HEK293 (cell line): ENCODE data around the gene PTCD1.

Experiments used
- CTCF ChIA-PET: fragments of 350-600 bp; formaldehyde crosslinking; extraction: SDS; loops from one replicate; lab custom pipeline; 2021; ENCODE audit warnings: antibody characterized with exemption; lab: Yijun Ruan, JAX
- POLR2A ChIA-PET: fragments of 300-600 bp; formaldehyde crosslinking; extraction: SDS; loops from one replicate; lab custom pipeline; 2020; ENCODE audit warnings: antibody characterized with exemption, inconsistent platforms; lab: Yijun Ruan, JAX
- H3K27ac ChIP-seq: fragments of 200-500 bp; sonication (Bioruptor generic); 2 replicates; pipeline ENCODE4 v1.5.1; 2014; ENCODE audit warnings: low read depth, low read length, control low read depth, inconsistent platforms; ENCODE audit errors: extremely low read depth
- H3K36me3 ChIP-seq, 2 experiments: fragments of 200-500 bp in 1 of 2; sonication (Bioruptor generic) in 1 of 2; 1 replicate in 1 of 2; 2 replicates in 1 of 2; pipeline ENCODE4 v1.5.1; 2014 to 2017; ENCODE audit warnings: inconsistent platforms in 2 of 2, low read length in 2 of 2; ENCODE audit not compliant: control insufficient read depth in 2 of 2, insufficient read depth in 1 of 2
- H3K4me1 ChIP-seq: fragments of 200-500 bp; sonication (Bioruptor generic); 2 replicates; pipeline ENCODE4 v1.5.1; 2014; ENCODE audit warnings: mild to moderate bottlenecking, low read length, inconsistent platforms; ENCODE audit not compliant: control insufficient read depth, insufficient read depth
- H3K4me3 ChIP-seq: 2 replicates; pipeline ENCODE4 v1.5.1; 2011; ENCODE audit warnings: low read depth, mild to moderate bottlenecking, control low read depth, low read length, moderate library complexity
- H3K9me3 ChIP-seq: fragments of 200-500 bp; sonication (Bioruptor generic); 2 replicates; pipeline ENCODE4 v1.5.1; 2014; ENCODE audit warnings: low read depth, low read length, inconsistent platforms; ENCODE audit not compliant: control insufficient read depth, insufficient read depth
- GLIS1 ChIP-seq: fragments of 450-650 bp; formaldehyde crosslinking; IDR thresholded peaks from 2 replicates; pipeline ENCODE4 v1.5.1; 2016; ENCODE audit warnings: missing biosample characterization, missing genetic modification characterization
- KLF10 ChIP-seq: fragments of 450-650 bp; IDR thresholded peaks from 2 replicates; pipeline ENCODE4 v1.5.1; 2018; ENCODE audit warnings: missing biosample characterization, mild to moderate bottlenecking, missing genetic modification characterization
- TRIM28 ChIP-seq: IDR thresholded peaks from 2 replicates; pipeline ENCODE4 v1.6.1; 2011; ENCODE audit warnings: low read length, control low read depth, borderline replicate concordance
- ZBTB10 ChIP-seq: fragments of 450-650 bp; formaldehyde crosslinking; IDR thresholded peaks from 2 replicates; pipeline ENCODE4 v1.5.1; 2016; ENCODE audit warnings: missing biosample characterization, missing genetic modification characterization
- ZNF121 ChIP-seq: fragments of 450-650 bp; formaldehyde crosslinking; IDR thresholded peaks from 2 replicates; pipeline ENCODE4 v1.5.1; 2016; ENCODE audit warnings: missing biosample characterization, missing genetic modification characterization
- ZNF157 ChIP-seq: fragments of 450-650 bp; formaldehyde crosslinking; IDR thresholded peaks from 2 replicates; pipeline ENCODE4 v1.5.1; 2016; ENCODE audit warnings: missing biosample characterization, missing genetic modification characterization
- ZNF24 ChIP-seq: fragments of 450-650 bp; formaldehyde crosslinking; IDR thresholded peaks from 2 replicates; pipeline ENCODE4 v1.5.1; 2016; ENCODE audit warnings: missing biosample characterization, missing genetic modification characterization
- ZNF324 ChIP-seq: fragments of 450-650 bp; formaldehyde crosslinking; IDR thresholded peaks from 2 replicates; pipeline ENCODE4 v1.5.1; 2016; ENCODE audit warnings: missing biosample characterization, missing genetic modification characterization
- ZNF549 ChIP-seq: fragments of 450-650 bp; IDR thresholded peaks from 2 replicates; pipeline ENCODE4 v1.5.1; 2018; ENCODE audit warnings: missing biosample characterization, missing genetic modification characterization, mild to moderate bottlenecking, inconsistent platforms, moderate library complexity
- ZNF600 ChIP-seq: fragments of 450-650 bp; formaldehyde crosslinking; IDR thresholded peaks from 2 replicates; pipeline ENCODE4 v1.5.1; 2016; ENCODE audit warnings: missing biosample characterization, missing genetic modification characterization
- ZNF626 ChIP-seq: fragments of 450-650 bp; sonication (Bioruptor Pico); formaldehyde crosslinking; IDR thresholded peaks from 2 replicates; pipeline ENCODE4 v1.5.1; 2018; ENCODE audit warnings: missing biosample characterization, missing genetic modification characterization, inconsistent platforms
- ZNF654 ChIP-seq: fragments of 450-650 bp; formaldehyde crosslinking; IDR thresholded peaks from 2 replicates; pipeline ENCODE4 v1.5.1; 2016; ENCODE audit warnings: low read depth, missing biosample characterization, missing genetic modification characterization
- ZNF670 ChIP-seq: fragments of 450-650 bp; formaldehyde crosslinking; IDR thresholded peaks from 2 replicates; pipeline ENCODE4 v1.5.1; 2016; ENCODE audit warnings: missing biosample characterization, missing genetic modification characterization, low read depth
- ZNF707 ChIP-seq: fragments of 450-650 bp; formaldehyde crosslinking; IDR thresholded peaks from 2 replicates; pipeline ENCODE4 v1.5.1; 2016; ENCODE audit warnings: missing biosample characterization, missing genetic modification characterization
- ZNF843 ChIP-seq: fragments of 450-650 bp; formaldehyde crosslinking; IDR thresholded peaks from 2 replicates; pipeline ENCODE4 v1.5.1; 2016; ENCODE audit warnings: missing biosample characterization, missing genetic modification characterization
- TF ChIP-seq, protein P1 (sequence below): fragments of 450-650 bp; formaldehyde crosslinking; IDR thresholded peaks from 2 replicates; pipeline ENCODE4 v1.5.1; 2016; ENCODE audit warnings: missing biosample characterization, missing genetic modification characterization
- TF ChIP-seq, protein P2 (sequence below): fragments of 450-650 bp; formaldehyde crosslinking; IDR thresholded peaks from 2 replicates; pipeline ENCODE4 v1.5.0; 2017; ENCODE audit warnings: missing biosample characterization, missing genetic modification characterization, borderline replicate concordance
- TF ChIP-seq, protein P3 (sequence below): fragments of 450-650 bp; formaldehyde crosslinking; IDR thresholded peaks from 2 replicates; pipeline ENCODE4 v1.5.1; 2016; ENCODE audit warnings: missing biosample characterization, missing genetic modification characterization
- TF ChIP-seq, protein P4 (sequence below): fragments of 450-650 bp; formaldehyde crosslinking; IDR thresholded peaks from 2 replicates; pipeline ENCODE4 v1.5.1; 2016; ENCODE audit warnings: missing biosample characterization, missing genetic modification characterization

PTCD1 gene

DNA sequence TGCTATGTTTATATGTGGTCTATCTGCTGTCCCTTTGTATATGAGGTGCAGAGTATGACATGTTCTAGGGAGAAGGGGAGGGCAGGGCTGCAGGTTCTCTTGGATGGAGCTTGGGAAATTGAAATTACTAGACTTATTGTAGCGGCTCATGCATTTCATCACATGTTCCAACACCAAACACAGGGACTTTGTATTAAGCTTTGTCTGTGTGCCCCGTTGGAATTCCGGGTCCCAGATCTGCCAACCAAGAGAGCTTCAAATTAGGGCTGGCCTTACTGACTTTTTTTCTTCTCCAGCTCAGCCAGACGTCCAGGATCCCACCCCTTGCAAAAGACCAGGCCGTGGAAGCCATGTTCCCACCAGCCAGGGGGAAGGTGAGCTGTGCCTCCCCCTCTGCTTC lies 37.5 kb upstream of the PTCD1 start:
- ChIA-PET CTCF (interaction anchor here (0.9 kb wide), 1 partner anchor 51 kb away, joined by 3 read pairs; no protein-coding TSS in a partner anchor), POLR2A (interaction anchor here (1.1 to 1.2 kb wide), 2 partner anchors 10 to 24 kb away, joined by 4 to 7 read pairs; partner anchors contain the start of genes ATP5MF and ZNF394)
- no peak for TF ChIP-seq ZNF707
- no peak for TF ChIP-seq TRIM28
- TF ChIP-seq ZNF670: no peak

GRCh38 chr7:99473315-99473596 lies 34.7 kb upstream of the PTCD1 start:
- POLR2A ChIA-PET: interaction anchor here (0.6 to 1.7 kb wide), 3 partner anchors 27 to 142 kb away, joined by 3 to 8 read pairs (median 6); partner anchors contain the start of genes ZKSCAN5 and ZNF394
- peaks cover 0 to 18% of the 10 kb centered on the region in 2 experiments; a peak in 2 of 3 replicates for H3K36me3 ChIP-seq

More for the DNA sequence above, 37.5 kb upstream of the PTCD1 start:
- Histone ChIP-seq H3K36me3 (peaks cover 5 to 45% of the 10 kb centered on the region in 2 experiments), H3K4me1 (no peaks in the 10 kb centered on the region), H3K4me3 (no peak overlapping the region), H3K27ac (no peak overlapping the region), H3K9me3 (no peaks in the 10 kb centered on the region)

More at GRCh38 chr7:99473315-99473596, 34.7 kb upstream of the PTCD1 start:
- Histone ChIP-seq H3K4me3 (peak overlapping the region; percentile 85), H3K9me3 (no peaks in the 10 kb centered on the region), H3K27ac (peak overlapping the region; percentile 57), H3K4me1 (no peaks in the 10 kb centered on the region)
- TF ChIP-seq, protein P1, sequence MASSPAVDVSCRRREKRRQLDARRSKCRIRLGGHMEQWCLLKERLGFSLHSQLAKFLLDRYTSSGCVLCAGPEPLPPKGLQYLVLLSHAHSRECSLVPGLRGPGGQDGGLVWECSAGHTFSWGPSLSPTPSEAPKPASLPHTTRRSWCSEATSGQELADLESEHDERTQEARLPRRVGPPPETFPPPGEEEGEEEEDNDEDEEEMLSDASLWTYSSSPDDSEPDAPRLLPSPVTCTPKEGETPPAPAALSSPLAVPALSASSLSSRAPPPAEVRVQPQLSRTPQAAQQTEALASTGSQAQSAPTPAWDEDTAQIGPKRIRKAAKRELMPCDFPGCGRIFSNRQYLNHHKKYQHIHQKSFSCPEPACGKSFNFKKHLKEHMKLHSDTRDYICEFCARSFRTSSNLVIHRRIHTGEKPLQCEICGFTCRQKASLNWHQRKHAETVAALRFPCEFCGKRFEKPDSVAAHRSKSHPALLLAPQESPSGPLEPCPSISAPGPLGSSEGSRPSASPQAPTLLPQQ (tag by site-specific recombination): no peak
- TF ChIP-seq ZNF24 (tag by site-specific recombination) (no peak), ZNF549 (no peak), ZNF626 (no peak), KLF10 (no peak), ZNF843 (tag by site-specific recombination) (no peak), ZNF707 (no peak), GLIS1 (tag by site-specific recombination) (no peak), ZNF600 (tag by site-specific recombination) (no peak), ZNF157 (tag by site-specific recombination) (no peak), ZNF654 (tag by site-specific recombination) (no peak), ZNF324 (tag by site-specific recombination) (no peak), ZBTB10 (tag by site-specific recombination) (no peak), ZNF121 (tag by site-specific recombination) (no peak)
- TF ChIP-seq, protein P2, sequence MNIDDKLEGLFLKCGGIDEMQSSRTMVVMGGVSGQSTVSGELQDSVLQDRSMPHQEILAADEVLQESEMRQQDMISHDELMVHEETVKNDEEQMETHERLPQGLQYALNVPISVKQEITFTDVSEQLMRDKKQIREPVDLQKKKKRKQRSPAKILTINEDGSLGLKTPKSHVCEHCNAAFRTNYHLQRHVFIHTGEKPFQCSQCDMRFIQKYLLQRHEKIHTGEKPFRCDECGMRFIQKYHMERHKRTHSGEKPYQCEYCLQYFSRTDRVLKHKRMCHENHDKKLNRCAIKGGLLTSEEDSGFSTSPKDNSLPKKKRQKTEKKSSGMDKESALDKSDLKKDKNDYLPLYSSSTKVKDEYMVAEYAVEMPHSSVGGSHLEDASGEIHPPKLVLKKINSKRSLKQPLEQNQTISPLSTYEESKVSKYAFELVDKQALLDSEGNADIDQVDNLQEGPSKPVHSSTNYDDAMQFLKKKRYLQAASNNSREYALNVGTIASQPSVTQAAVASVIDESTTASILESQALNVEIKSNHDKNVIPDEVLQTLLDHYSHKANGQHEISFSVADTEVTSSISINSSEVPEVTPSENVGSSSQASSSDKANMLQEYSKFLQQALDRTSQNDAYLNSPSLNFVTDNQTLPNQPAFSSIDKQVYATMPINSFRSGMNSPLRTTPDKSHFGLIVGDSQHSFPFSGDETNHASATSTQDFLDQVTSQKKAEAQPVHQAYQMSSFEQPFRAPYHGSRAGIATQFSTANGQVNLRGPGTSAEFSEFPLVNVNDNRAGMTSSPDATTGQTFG (tag by site-specific recombination): no peak
- TF ChIP-seq, protein P3, sequence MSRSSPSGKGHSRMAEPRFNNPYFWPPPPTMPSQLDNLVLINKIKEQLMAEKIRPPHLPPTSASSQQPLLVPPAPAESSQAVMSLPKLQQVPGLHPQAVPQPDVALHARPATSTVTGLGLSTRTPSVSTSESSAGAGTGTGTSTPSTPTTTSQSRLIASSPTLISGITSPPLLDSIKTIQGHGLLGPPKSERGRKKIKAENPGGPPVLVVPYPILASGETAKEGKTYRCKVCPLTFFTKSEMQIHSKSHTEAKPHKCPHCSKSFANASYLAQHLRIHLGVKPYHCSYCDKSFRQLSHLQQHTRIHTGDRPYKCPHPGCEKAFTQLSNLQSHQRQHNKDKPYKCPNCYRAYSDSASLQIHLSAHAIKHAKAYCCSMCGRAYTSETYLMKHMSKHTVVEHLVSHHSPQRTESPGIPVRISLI (tag by site-specific recombination): no peak
- TF ChIP-seq, protein P4, sequence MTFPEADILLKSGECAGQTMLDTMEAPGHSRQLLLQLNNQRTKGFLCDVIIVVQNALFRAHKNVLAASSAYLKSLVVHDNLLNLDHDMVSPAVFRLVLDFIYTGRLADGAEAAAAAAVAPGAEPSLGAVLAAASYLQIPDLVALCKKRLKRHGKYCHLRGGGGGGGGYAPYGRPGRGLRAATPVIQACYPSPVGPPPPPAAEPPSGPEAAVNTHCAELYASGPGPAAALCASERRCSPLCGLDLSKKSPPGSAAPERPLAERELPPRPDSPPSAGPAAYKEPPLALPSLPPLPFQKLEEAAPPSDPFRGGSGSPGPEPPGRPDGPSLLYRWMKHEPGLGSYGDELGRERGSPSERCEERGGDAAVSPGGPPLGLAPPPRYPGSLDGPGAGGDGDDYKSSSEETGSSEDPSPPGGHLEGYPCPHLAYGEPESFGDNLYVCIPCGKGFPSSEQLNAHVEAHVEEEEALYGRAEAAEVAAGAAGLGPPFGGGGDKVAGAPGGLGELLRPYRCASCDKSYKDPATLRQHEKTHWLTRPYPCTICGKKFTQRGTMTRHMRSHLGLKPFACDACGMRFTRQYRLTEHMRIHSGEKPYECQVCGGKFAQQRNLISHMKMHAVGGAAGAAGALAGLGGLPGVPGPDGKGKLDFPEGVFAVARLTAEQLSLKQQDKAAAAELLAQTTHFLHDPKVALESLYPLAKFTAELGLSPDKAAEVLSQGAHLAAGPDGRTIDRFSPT (tag by site-specific recombination): no peak
- CTCF ChIA-PET: interaction anchor here (0.6 kb wide), 1 partner anchor 75 kb away, joined by 3 read pairs; no protein-coding TSS in a partner anchor
